H9 (cell line): ENCODE measurements around the gene SCN10A. TPM values are rescaled to one million over a fixed set of nuclear protein-coding genes. Genes with fewer than 3 reads are reported as not detected.

Experiments used
- DNase-seq: peaks from one replicate; pipeline ENCODE4 v3.0.0-alpha.2; 2017
- H2AFZ ChIP-seq: one replicate; pipeline ENCODE4 v1.6.1; 2013; ENCODE audit warnings: mild to moderate bottlenecking, low read length, control low read depth, moderate library complexity
- H2AK5ac ChIP-seq: 2 replicates; pipeline ENCODE4 v1.6.1; 2013; ENCODE audit warnings: low read length, control low read depth, mixed read lengths; ENCODE audit not compliant: insufficient read length
- H2BK120ac ChIP-seq: one replicate; pipeline ENCODE4 v1.6.1; 2013; ENCODE audit warnings: low read depth, mild to moderate bottlenecking, low read length, control low read depth, inconsistent platforms; ENCODE audit not compliant: poor library complexity, severe bottlenecking
- H2BK12ac ChIP-seq: 2 replicates; pipeline ENCODE4 v1.6.1; 2013; ENCODE audit warnings: low read length, control low read depth, mixed read lengths, low read depth; ENCODE audit not compliant: insufficient read length
- H2BK15ac ChIP-seq: 2 replicates; pipeline ENCODE4 v1.6.1; 2013; ENCODE audit warnings: low read depth, low read length, control low read depth
- H2BK20ac ChIP-seq: one replicate; pipeline ENCODE4 v1.6.1; 2013; ENCODE audit warnings: low read depth, mild to moderate bottlenecking, low read length, control low read depth, inconsistent platforms; ENCODE audit not compliant: poor library complexity, severe bottlenecking
- H2BK5ac ChIP-seq: 2 replicates; pipeline ENCODE4 v1.6.1; 2013; ENCODE audit warnings: low read length, control low read depth, mixed read lengths; ENCODE audit not compliant: insufficient read length
- H3K14ac ChIP-seq: 2 replicates; pipeline ENCODE4 v1.6.1; 2013; ENCODE audit warnings: low read length, control low read depth; ENCODE audit not compliant: insufficient read depth
- H3K18ac ChIP-seq: 2 replicates; pipeline ENCODE4 v1.6.1; 2013; ENCODE audit warnings: low read depth, mild to moderate bottlenecking, mixed read lengths, low read length, control low read depth; ENCODE audit not compliant: insufficient read length
- H3K23ac ChIP-seq: 2 replicates; pipeline ENCODE4 v1.6.1; 2013; ENCODE audit warnings: low read length, control low read depth, mixed read lengths, low read depth; ENCODE audit not compliant: insufficient read length
- H3K23me2 ChIP-seq: 2 replicates; pipeline ENCODE4 v1.6.1; 2013; ENCODE audit warnings: low read depth, mild to moderate bottlenecking, mixed read lengths, low read length, control low read depth; ENCODE audit not compliant: insufficient read length, poor library complexity, severe bottlenecking
- H3K27ac ChIP-seq: 2 replicates; pipeline ENCODE4 v1.5.1; 2013; ENCODE audit warnings: low read length, control low read depth, mixed read lengths, low read depth; ENCODE audit not compliant: insufficient read length
- H3K27me3 ChIP-seq: 2 replicates; pipeline ENCODE4 v1.6.1; 2013; ENCODE audit warnings: low read length, control low read depth, inconsistent platforms; ENCODE audit not compliant: insufficient read depth
- H3K4ac ChIP-seq: 2 replicates; pipeline ENCODE4 v1.6.1; 2013; ENCODE audit warnings: low read depth, mild to moderate bottlenecking, control low read depth, inconsistent platforms, low read length, moderate library complexity
- H3K4me1 ChIP-seq: 2 replicates; pipeline ENCODE4 v1.6.1; 2013; ENCODE audit warnings: low read length, control low read depth, inconsistent platforms; ENCODE audit not compliant: insufficient read depth
- H3K4me2 ChIP-seq: 2 replicates; pipeline ENCODE4 v1.6.1; 2013; ENCODE audit warnings: low read length, control low read depth, mixed read lengths; ENCODE audit not compliant: insufficient read length, insufficient read depth
- H3K56ac ChIP-seq: 2 replicates; pipeline ENCODE4 v1.6.1; 2013; ENCODE audit warnings: low read depth, mild to moderate bottlenecking, mixed read lengths, low read length, control low read depth; ENCODE audit not compliant: insufficient read length
- H3K79me1 ChIP-seq: 2 replicates; pipeline ENCODE4 v1.6.1; 2013; ENCODE audit warnings: low read depth, mild to moderate bottlenecking, moderate library complexity, low read length, control low read depth, inconsistent platforms; ENCODE audit not compliant: insufficient read depth, poor library complexity, severe bottlenecking
- H3K79me2 ChIP-seq: 2 replicates; pipeline ENCODE4 v1.6.1; 2013; ENCODE audit warnings: low read length, control low read depth, inconsistent platforms; ENCODE audit not compliant: insufficient read depth
- H3K9ac ChIP-seq: 2 replicates; pipeline ENCODE4 v1.6.1; 2013; ENCODE audit warnings: low read length, control low read depth, mixed read lengths; ENCODE audit not compliant: insufficient read length; ENCODE audit errors: extremely low read depth
- H3K9me3 ChIP-seq: one replicate; pipeline ENCODE4 v1.6.1; 2013; ENCODE audit warnings: low read depth, low read length, inconsistent platforms; ENCODE audit not compliant: control insufficient read depth
- H3T11ph ChIP-seq: one replicate; pipeline ENCODE4 v1.6.1; 2013; ENCODE audit warnings: mild to moderate bottlenecking, low read length, control low read depth, inconsistent platforms
- H4K20me1 ChIP-seq: one replicate; pipeline ENCODE4 v1.6.1; 2013; ENCODE audit not compliant: control insufficient read depth, insufficient read length, insufficient read depth
- H4K5ac ChIP-seq: 2 replicates; pipeline ENCODE4 v1.6.1; 2013; ENCODE audit warnings: low read depth, mild to moderate bottlenecking, mixed read lengths, low read length, control low read depth; ENCODE audit not compliant: insufficient read length
- H4K8ac ChIP-seq: replicated peaks from 2 replicates; pipeline ENCODE4 v1.6.1; 2013; ENCODE audit warnings: low read length, control low read depth, mixed read lengths, low read depth; ENCODE audit not compliant: insufficient read length
- H4K91ac ChIP-seq: 2 replicates; pipeline ENCODE4 v1.6.1; 2013; ENCODE audit warnings: low read depth, mild to moderate bottlenecking, moderate library complexity, mixed read lengths, low read length, control low read depth; ENCODE audit not compliant: insufficient read length
- H3K27ac Mint-ChIP-seq, 3 experiments: 2 replicates in 2 of 3; 3 replicates in 1 of 3; pipeline ENCODE4 v1.8.0; 2020 to 2021; ENCODE audit warnings: mixed read lengths in 3 of 3, mild to moderate bottlenecking in 1 of 3, moderate library complexity in 1 of 3
- H3K27me3 Mint-ChIP-seq: 2 replicates; pipeline ENCODE4 v1.8.0; 2021; ENCODE audit warnings: low read depth, mild to moderate bottlenecking, moderate library complexity, mixed read lengths
- H3K36me3 Mint-ChIP-seq, 3 experiments: 2 replicates in 2 of 3; 3 replicates in 1 of 3; pipeline ENCODE4 v1.8.0; 2020 to 2021; ENCODE audit warnings: low read depth in 3 of 3, mixed read lengths in 3 of 3; ENCODE audit not compliant: insufficient read depth in 1 of 3
- H3K4me1 Mint-ChIP-seq, 2 experiments: 2 replicates each; pipeline ENCODE4 v1.8.0; 2020; ENCODE audit warnings: mixed read lengths in 2 of 2
- H3K4me3 Mint-ChIP-seq, 2 experiments: 2 replicates in 1 of 2; 3 replicates in 1 of 2; pipeline ENCODE4 v1.8.0; 2020 to 2021; ENCODE audit warnings: mild to moderate bottlenecking in 2 of 2, mixed read lengths in 2 of 2, moderate library complexity in 1 of 2
- H3K9me3 Mint-ChIP-seq, 2 experiments: 2 replicates in 1 of 2; 3 replicates in 1 of 2; pipeline ENCODE4 v1.8.0; 2020; ENCODE audit warnings: mild to moderate bottlenecking in 2 of 2, mixed read lengths in 2 of 2, moderate library complexity in 1 of 2
- WGBS: extraction: QIAGEN DNeasy Blood & Tissue Kit; methylation state at CpG from one replicate; pipeline ENCODE4 v1.1.7; 2013; ENCODE audit warnings: missing lambda C conversion rate, low lambda C conversion rate, mixed read lengths; ENCODE audit not compliant: insufficient read length; ENCODE audit errors: extremely low coverage; 5-methylcytosine and 5-hydroxymethylcytosine counted together
- total RNA-seq: library from RNA; stranded (reverse); gene quantifications from 2 replicates; pipeline ENCODE4 v1.2.1, GENCODE V29; 2021
- TF ChIP-seq, protein P1 (sequence below): fragments of 200-600 bp; sonication (generic); conservative IDR thresholded peaks from 3 replicates; pipeline ENCODE4 v1.8.0; 2021; ENCODE audit warnings: antibody characterized with exemption, mild to moderate bottlenecking

SCN10A gene
- total RNA-seq, 1 experiment from 2014 or later = not detected

DNA sequence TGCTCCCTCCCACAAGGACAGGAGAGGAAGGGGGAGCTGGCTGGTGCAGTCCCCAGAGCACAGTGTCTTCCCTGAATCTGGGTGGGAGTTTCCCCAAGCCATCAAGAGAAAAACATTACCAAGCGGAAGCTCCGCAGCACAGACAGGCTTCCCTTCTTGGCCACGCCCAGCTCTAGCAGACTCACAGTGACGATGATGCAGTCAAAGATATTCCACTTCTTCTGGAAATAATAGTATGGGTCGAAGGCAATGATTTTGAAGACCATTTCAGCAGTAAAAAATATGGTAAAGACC is 76.7 kb downstream of the SCN10A start:
- Histone ChIP-seq H2BK15ac (no peak overlapping the region), H2AFZ (no peak overlapping the region), H3K18ac (no peak overlapping the region), H3K79me2 (no peaks in the 10 kb centered on the region), H3K4me2 (no peak overlapping the region), H2BK120ac (no peak overlapping the region), H3K23me2 (no peaks in the 10 kb centered on the region), H2BK20ac (no peak overlapping the region), H2BK5ac (no peak overlapping the region), H3K27ac (no peak overlapping the region), H3K23ac (no peak overlapping the region), H4K8ac (no peak overlapping the region), H3K27me3 (no peaks in the 10 kb centered on the region), H3T11ph (no peak overlapping the region), H4K20me1 (no peaks in the 10 kb centered on the region), H3K14ac (no peak overlapping the region), H4K5ac (no peak overlapping the region), H3K79me1 (no peaks in the 10 kb centered on the region), H3K4ac (no peak overlapping the region), H3K4me1 (no peaks in the 10 kb centered on the region), H4K91ac (no peak overlapping the region), H2AK5ac (no peak overlapping the region), H3K56ac (no peak overlapping the region), H3K9me3 (no peaks in the 10 kb centered on the region), H2BK12ac (no peak overlapping the region), H3K9ac (no peak overlapping the region)
- H3K27me3 Mint-ChIP-seq = peaks cover 7% of the 10 kb centered on the region
- H3K36me3 Mint-ChIP-seq = no peaks in the 10 kb centered on the region
- peaks cover 5 to 10% of the 10 kb centered on the region in 2 experiments for H3K4me1 Mint-ChIP-seq
- H3K9me3 Mint-ChIP-seq = no peaks in the 10 kb centered on the region
- no CpG with 5 or more reads among the region's 5 CpGs for WGBS
- DNase-seq = no peak
- H3K27ac Mint-ChIP-seq = no peak overlapping the region
- no peak overlapping the region for H3K4me3 Mint-ChIP-seq
- TF ChIP-seq, protein P1, sequence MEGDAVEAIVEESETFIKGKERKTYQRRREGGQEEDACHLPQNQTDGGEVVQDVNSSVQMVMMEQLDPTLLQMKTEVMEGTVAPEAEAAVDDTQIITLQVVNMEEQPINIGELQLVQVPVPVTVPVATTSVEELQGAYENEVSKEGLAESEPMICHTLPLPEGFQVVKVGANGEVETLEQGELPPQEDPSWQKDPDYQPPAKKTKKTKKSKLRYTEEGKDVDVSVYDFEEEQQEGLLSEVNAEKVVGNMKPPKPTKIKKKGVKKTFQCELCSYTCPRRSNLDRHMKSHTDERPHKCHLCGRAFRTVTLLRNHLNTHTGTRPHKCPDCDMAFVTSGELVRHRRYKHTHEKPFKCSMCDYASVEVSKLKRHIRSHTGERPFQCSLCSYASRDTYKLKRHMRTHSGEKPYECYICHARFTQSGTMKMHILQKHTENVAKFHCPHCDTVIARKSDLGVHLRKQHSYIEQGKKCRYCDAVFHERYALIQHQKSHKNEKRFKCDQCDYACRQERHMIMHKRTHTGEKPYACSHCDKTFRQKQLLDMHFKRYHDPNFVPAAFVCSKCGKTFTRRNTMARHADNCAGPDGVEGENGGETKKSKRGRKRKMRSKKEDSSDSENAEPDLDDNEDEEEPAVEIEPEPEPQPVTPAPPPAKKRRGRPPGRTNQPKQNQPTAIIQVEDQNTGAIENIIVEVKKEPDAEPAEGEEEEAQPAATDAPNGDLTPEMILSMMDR = no peak
